A549 (cell line): ENCODE data around the gene SNCAIP.

ENCODE experiments used
- CTCF ChIP-seq: fragments of >200 bp; sonication (Bioruptor Twin); formaldehyde crosslinking; IDR thresholded peaks from 3 replicates; pipeline ENCODE4 v1.5.1; 2016
- EP300 ChIP-seq, 2 experiments: fragments of >200 bp; sonication (Bioruptor Twin); formaldehyde crosslinking; IDR thresholded peaks; 2 replicates in 1 of 2; 3 replicates in 1 of 2; pipeline ENCODE4 v1.6.1; 2016 to 2017
- GATA3 ChIP-seq: IDR thresholded peaks from 2 replicates; pipeline ENCODE4 v1.6.1; 2012; ENCODE audit warnings: borderline replicate concordance
- HOXA7 ChIP-seq: fragments of 250-450 bp; sonication (Bioruptor Pico); IDR thresholded peaks from 2 replicates; pipeline ENCODE4 v1.5.0; 2020; ENCODE audit warnings: mild to moderate bottlenecking, moderate library complexity

DNA sequence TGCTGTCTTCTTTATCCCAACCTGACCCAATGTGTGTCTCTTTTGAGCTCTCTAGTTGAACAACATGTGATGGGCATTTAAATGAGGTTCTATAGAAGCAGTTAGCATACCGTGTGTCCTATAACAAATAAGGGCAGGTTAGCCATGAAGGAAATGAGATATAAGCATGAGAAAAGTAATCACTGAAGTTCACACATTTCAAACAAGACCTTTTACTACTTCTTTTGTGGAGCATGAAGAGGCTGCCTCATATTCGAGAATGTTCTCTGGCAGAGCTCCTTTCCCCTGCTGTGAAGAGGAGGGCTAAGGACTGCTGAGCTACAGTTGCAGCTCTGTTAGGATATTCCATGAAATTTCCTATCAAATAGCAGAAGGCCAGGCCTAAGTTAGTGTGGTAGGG, 15.2 kb upstream of the SNCAIP start:
- TF ChIP-seq CTCF, result no peak
- no peak for TF ChIP-seq HOXA7 (CRISPR knock-in tag)
- no peak for TF ChIP-seq EP300 (IDR thresholded peaks at IDR 0.05)
- no peak for TF ChIP-seq GATA3
